HG02981 (cell line): Measurements from ENCODE around the gene EVI2B.
"Not testable (repeated sequence)": the region's sequence is repeated elsewhere in the genome, so short reads cannot be mapped to it uniquely, and the experiment has no call there.

Experiments
- ATAC-seq: cut with Tn5 transposase; IDR thresholded peaks from one replicate; pipeline ENCODE4 v1.9.1; 2021; ENCODE audit warnings: mild to moderate bottlenecking, moderate library complexity; ENCODE audit not compliant: unreplicated experiment

Gene EVI2B

DNA sequence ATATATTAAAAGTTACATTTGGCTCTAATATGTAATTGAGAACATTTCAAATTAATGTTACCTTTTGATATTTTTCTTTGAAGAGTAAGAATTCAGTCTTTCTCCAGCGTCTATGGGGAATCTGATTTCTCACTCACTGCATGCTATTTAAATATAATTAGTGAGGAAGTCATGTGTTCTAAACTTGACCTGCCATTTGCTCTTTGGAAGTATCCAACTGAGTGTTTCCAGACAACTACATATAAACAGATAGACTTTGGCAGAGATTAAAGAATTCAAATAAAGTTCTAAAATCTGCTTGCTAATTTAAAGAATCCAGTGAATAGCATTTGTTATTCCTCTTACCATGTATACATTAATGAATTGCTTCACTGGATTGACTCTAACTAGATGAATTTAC is 40.3 kb downstream of the EVI2B start:
- ATAC-seq, result no peak

DNA sequence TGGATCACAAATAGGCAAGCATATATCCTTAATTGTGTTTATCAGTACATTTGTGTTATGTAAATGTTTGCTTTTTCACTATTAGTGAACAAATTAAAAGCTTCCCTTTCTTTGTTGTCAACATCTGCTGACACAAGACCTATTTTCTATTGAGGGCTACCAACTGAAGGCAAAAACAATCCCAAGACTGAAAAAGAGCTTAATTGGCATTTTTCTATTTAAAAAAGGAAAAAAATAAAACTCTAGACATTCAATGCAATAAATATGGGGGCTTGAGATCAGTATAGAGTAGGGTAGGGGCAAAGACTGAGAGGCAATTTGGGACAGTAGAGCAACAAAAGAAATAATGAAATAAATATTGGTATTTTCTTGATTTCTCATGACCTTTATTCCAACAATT is 41.1 kb downstream of the EVI2B start:
- ATAC-seq, result no peak

DNA sequence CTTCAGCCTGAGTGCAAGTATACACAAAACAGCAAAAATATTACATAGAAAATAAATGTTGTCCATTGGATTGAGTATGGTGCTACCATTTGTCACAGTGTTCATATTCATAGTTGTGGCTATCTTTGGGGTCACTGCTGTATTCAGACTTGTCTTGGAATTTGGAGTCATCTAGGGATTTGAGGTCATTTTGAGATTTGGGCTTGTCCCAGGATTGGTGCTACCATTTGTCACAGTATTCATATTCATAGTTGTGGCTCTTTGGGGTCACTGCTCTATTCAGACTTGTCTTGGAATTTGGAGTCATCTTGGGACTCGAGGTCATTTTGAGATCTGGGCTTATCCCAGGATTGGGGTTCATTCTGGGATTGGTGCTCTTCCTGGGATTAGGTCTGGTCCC is 41.6 kb downstream of the EVI2B start:
- no peak for ATAC-seq

DNA sequence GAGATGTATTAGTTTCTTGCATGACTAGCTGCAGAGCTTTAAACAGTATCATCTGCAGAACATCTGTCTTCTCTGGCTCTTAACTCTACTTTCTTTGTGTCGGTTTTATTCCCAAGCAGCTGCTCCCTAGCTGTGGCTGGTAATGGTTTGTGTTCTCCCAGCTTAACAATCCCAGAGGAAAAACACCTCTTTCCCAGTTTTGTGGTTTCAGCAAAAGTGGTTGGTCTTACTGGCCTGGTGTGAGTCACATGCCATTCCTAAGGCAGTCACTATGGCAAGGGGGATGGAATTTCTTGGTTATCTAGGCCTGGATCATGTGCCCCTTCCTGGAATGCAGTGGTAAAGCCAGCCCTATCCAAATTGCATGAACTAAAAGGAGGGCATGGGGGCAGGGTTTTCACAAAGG is 44.3 kb downstream of the EVI2B start:
- ATAC-seq, result no peak

DNA sequence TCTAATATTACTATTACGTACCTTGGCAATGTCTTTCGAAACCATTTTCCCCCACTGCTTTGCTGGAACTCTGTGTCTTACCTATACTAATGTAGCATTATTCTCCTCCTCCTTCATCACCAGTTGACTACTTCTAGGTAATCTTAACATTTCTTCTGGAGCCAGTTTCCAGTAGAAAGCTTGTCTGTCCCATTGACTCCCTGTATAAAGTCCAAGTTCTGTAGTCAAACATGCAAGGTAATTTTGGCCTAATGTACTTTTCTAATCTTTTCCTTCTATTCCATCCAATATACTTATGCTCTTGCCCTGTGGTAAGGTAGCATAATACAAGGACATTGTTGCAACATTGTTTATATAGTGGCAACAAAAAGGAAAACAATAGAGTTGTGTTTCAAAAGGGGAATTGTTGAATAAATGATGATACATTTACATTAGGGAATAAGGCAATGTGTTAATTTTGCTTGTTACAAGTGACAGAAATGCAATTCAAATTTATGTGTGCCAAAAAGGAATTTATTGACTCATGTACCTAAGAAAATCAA is 44.7 kb downstream of the EVI2B start:
- no peak for ATAC-seq

DNA sequence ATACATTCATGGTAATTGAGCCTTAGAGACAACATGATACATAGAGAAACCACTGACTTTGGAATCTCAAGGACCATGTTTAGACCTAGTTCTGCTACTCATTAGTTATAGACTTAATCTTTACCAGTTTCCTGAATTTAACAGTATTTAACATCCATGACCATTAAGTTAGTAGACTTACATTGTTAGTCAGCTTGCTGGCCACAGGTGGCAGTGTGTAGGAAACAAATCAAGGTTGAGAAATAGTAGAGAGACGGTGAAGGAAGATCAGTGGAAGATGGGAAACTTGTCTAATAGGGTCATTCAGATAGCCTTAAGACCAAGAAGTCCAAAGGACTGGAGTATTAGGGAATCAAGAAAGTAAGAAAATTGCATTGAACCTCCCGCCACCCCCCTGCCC is 47.8 kb downstream of the EVI2B start:
- ATAC-seq, result no peak

DNA sequence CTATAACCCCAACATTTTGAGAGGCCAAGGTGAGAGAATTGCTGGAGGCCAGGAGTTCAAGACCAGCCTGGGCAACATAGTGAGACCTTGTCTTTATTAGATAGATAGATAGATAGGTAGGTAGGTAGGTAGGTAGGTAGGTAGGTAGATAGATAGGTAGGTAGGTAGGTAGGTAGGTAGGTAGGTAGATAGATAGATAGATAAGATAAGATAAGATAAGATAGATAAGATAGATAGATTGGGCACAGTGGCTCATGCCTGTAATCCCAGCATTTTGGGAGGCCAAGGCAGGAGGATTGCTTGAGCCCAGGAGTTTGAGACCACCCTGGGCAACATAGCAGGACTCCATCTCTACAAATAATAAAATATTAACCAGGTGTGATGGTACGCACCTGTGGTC is 50.9 kb downstream of the EVI2B start:
- ATAC-seq, result not testable (repeated sequence)

DNA sequence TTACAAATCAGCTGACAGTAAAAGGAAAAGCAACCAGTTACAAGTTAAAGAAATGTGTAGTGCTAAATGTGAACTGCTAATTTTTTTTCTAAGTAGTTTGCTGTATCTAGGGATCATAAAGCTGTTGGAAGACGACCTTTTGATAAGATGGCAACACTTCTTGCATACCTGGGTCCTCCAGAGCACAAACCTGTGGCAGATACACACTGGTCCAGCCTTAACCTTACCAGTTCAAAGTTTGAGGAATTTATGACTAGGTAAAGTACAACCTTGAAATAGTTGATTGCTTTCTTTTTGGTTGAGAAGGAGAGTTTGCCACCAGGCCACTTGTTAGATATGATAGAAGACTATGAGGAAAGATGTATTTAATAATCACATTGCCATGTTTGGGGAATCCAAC is 52.3 kb downstream of the EVI2B start:
- no peak for ATAC-seq

DNA sequence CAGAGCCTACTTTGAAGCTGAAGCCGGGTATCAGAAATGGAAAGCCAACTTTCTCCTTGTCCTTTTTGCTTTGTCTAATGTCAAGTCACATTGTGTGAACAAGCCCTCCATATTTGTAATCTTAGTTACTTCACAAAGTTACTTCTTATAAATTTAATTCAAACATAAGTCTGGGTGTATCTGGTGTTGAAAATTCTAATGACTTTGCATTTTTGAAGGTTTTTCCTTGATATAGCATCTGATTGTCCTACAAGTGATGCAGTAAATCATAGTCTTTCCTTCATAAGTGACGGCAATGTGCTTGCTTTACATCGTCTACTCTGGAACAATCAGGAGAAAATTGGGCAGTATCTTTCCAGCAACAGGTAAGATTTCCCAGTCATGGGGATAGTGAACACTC is 53.7 kb downstream of the EVI2B start:
- no peak for ATAC-seq

DNA sequence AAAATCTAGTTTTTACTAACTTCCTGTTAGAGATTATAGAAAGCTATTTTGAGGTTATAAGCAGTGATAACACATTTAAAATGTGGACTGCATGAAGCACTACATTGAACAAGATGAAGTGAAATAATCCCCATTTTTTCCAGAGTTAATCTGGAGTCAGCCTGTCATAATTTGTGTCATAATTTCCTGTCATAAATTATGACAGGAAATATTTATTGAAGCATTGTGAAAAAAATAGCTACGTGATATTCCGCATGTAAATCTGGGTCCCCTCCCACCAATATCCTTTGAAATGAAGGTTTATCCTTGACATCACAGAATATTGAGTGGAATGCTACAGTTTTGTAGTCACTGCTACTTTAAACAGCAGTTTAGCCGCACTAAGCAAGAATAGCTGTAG is 56.9 kb downstream of the EVI2B start:
- ATAC-seq, result no peak

DNA sequence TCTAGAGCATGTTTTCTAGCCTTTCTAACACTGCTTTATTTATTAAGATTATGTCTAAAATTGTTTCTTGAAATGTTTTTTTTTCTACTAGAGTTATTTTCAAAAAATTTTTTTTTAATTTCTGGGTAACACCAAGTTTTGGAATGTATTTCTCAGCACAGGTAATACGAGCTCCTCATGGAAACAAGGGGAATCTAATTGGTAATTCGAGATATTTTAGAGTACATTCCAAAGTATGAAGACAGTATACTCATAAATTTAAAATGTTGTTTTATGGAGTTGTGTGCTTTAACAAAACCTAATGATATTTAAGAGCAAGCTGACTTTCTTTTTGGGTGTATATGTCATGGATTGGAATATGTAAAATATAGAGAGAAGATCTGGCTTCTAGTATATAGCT is 59.2 kb downstream of the EVI2B start:
- no peak for ATAC-seq
